GM21528 (cell line): Measurements from ENCODE around the gene C1orf185.
"Not testable (repeated sequence)": the region's sequence is repeated elsewhere in the genome, so short reads cannot be mapped to it uniquely, and the experiment has no call there.

Source experiments
- ATAC-seq: cut with Tn5 transposase; IDR thresholded peaks from one replicate; pipeline ENCODE4 v1.9.1; 2021; ENCODE audit warnings: mild to moderate bottlenecking, moderate library complexity; ENCODE audit not compliant: unreplicated experiment, low FRiP score

C1orf185 gene

DNA sequence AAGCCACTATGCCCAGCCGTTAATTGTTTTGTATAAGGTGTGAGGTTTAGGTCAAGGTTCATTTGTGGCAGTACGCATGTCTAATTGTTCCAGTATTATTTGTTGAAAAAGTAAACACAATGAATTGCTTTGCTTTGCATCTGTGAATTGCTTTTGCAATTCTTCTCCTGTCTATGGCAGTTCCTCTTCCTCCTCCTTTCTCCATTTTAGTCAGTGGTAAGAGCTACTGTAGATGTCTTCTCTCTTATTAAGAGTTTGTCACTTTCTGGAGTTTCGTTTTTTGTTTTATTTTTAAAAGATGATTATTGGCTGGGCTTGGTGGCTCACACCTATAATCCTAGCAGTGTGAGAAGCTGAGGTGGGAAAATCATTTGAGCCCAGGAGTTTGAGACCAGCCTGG, 29.2 kb downstream of the C1orf185 start:
- ATAC-seq = no peak

DNA sequence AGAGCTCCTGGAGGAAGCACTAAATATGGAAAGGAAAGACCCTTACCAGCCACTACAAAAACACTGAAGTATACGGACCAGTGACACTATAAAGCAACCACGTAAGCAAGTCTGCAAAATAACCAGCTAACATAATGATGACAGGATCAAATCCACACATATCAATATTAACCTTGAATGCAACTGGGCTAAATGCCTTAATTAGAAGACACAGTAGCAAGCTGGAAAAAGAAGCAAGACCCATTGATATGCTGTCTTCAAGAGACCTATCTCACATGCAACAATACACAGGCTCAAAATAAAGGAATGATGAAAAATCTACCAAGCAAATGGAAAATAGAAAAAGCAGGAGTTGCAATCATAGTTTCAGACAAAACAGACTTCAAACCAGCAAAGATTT, 31.0 kb downstream of the C1orf185 start:
- ATAC-seq = no peak

DNA sequence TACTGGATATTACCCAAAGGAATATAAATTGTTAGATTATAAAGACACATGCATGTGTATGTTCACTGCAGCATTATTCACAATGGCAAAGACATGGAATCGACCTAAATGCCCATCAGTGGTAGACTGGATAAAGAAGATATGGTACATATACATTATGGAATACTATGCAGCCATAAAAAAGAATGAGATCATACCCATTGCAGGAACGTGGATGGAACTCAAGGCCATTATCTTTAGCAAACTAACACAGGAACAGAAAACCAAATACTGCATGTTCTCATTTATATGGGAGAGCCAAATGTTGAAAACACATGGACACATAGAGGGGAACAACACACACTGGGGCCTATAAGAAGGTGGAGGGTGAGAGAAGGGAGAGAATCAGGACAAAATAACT, 35.7 kb downstream of the C1orf185 start:
- ATAC-seq = not testable (repeated sequence)

DNA sequence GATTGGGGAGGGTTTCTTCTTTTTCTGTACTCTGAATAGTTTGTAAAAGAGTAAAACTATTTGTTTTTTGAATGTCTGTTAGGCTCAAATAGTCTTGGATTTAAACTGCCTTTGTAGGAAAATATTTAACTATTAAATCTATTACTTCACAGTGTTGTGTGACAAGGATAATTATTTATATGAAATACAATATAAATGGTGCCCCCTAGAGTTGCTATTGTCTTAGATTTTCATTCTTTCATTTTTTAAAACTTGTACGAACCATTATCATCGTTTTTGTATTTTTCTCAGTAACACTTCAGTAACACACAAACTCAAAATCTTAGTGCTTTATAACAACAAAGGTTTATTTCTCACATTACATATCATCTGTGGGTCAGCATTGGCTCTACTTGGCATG, 37.4 kb downstream of the C1orf185 start:
- ATAC-seq = no peak

DNA sequence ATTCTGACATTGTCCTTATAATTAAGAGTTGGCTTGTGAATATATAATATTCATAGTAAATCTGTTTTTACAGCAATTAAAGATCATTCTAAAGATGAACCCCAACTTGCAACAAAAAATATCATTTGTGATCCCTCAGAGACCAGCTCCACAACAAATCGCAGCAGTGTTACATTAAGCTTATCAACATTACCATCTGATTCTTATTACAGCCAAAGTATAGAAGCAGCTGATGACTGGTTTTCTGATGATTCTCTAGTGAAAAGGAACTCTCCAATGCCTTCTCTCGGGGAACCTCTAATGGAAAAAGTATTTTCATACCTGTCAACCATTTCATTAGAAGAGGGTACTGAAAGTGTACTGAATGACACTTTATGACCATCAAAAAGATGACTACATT, 45.4 kb downstream of the C1orf185 start:
- ATAC-seq = no peak

DNA sequence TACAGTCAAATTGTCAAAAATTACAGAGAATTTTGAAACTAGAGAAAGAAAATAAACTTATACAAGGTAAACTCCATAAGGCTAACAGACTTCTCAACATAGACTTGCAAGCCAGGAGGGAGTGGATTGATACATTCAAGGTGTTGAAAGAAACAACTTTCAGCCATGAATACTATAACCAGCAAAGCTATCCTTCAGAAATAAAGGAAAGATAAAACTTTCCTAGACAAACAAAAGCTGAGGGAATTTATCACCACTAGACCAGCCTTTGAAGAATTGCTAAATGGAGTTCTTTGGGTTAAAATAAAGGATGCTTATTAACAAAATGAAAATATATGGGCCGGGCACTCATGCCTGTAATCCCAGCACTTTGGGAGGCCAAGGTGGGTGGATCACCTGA, 52.7 kb downstream of the C1orf185 start:
- ATAC-seq = no peak

DNA sequence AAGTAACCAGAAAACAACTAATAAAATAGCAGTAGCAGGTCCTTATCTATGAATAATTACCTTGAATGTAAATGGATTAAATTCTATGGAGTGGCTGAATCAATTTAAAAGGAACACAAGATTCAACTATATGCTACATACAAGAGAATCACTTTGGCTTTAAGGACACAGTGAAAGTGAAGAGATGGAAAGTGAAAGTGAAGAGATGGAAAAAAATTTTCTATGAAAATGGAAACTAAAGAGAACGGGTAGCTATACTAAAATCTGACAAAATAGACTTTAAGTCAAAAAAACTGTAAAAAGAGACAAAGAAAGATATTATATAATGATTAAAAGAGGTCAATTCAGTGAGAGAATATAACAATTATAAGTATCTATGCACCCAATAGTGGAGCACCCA, 54.7 kb downstream of the C1orf185 start:
- no peak for ATAC-seq

DNA sequence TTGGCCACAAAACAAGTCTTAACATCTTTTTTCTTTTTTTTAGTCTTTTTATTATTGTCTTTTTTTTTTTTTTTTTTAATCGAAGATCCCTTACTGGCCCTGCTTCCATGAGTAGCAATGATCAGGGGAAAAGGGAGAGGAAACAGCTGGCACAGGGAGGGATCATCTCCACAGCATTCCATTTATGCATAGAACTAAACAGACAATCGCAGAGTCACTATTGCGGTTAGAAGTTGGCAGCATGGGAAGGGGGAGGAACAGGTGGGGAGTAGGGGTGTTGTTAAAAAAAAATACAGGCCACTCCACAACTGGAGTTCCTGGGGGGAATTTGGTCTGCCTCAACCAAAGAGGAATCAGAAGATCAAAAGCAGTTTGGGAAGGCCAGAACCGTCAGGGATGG, 55.4 kb downstream of the C1orf185 start:
- no peak for ATAC-seq

DNA sequence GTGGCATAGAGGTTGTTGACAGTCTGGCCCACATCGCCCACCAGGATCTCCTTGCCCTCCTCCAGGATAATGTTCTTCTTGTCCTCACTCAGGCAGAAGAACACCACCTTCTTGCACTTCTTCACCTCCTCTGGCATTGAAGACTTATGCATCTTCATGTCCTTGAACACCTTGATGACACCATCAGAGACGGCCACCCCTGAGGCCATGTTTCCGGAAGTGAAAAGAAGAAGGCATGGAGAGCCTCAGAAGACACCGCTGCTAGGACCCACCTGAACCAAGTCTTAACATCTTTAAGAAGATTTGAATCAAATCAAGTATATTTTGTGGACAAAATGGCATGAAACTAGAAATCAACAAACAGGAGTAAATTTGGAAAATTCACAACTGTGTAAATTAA, 56.2 kb downstream of the C1orf185 start:
- ATAC-seq = no peak

DNA sequence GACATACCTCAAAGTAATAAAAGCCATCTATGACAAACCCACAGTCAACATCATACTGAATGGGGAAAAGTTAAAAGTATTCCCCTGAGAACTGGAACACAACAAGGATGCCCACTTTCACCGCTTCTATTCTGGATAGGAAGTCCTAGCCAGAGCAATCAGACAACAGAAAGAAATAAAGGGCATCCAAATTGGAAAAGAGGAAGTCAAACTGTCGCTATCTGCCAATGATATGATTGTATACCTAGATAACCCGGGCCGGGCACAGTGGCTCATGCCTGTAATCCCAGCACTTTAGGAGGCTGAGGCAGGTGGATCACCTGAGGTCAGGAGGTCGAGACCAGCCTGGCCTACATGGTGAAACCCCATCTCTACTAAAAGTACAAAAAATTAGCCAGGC, 60.5 kb downstream of the C1orf185 start:
- ATAC-seq = not testable (repeated sequence)

DNA sequence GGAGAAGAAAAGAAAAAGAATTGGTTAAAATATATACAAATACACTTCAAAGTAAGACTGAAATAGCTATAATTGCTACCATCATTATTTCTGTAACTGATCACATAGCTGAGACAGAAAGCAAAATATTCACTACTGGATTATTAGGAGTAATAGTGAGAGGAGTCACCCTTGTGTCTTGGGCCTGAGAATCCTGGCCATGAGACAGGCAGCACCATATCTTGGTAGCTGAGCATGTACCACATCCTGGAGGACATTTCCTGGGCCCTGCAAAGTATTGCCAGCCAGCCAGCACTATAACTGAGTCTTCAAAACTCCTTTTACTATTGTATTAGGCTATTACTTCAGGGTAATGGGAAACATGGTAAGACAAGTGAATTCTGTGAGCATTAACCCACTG, 63.5 kb downstream of the C1orf185 start:
- no peak for ATAC-seq

DNA sequence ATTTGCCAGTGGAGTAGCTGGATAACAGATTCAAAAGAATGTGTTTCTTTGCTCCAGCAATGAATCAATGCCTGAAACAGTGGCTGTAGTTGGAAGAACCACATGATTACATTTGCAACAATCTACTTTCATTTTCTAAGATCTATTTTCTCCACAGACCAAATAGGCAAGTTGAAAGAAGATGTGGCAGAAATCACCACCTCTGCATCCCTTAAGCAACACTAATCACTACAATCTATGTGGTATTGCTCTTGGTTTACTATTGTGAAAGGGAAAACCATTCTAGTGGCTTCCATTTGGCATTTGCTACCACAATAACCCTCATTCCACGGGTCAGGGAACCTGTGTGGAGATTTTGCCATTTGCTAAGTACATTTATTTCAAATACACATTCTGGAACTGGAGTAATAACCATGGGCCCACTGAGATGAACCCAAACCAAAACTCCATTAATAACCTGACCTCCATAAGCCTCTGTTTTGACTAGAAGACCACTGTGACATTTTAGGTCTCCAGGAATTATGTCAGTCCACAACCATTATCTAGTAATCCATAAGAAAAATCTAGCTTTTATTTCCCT, 66.3 kb downstream of the C1orf185 start:
- no peak for ATAC-seq

DNA sequence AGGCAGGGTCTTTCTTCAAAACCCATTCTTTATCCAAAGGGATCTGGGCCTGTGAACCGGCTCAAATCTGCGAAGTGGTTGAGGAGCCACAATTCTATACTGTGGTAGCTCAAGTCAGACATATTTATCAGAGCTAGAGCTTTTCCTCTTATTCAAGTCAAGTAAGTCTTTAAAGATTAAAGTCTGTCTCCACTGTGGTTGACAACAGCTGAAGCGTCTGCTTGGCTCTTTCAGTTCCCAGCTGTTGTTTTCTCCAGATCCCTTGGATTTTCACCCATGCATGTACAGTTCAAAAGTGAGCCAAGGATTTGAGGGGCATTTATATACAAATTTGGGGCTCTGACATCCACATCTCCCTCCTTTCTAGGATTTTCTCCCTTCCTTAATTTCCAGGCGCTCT, 66.9 kb downstream of the C1orf185 start:
- ATAC-seq = no peak

DNA sequence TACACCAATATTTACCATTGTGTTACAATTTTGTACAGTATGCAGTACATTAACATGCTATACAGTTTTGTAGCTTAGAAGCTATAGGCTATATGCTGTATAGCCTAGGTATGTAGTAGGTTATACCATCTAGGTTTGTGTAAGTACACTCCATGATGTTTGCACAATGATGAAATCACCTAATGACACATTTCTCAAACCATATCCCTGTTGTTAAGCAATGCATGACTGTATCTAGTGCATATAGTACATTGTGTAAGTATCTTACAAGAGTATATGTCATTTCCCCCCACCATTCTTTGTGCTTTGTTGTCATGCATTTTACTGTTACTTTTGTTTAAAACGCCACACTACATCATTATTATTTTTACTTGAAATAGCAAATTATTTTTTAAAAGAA, 68.3 kb downstream of the C1orf185 start:
- no peak for ATAC-seq

DNA sequence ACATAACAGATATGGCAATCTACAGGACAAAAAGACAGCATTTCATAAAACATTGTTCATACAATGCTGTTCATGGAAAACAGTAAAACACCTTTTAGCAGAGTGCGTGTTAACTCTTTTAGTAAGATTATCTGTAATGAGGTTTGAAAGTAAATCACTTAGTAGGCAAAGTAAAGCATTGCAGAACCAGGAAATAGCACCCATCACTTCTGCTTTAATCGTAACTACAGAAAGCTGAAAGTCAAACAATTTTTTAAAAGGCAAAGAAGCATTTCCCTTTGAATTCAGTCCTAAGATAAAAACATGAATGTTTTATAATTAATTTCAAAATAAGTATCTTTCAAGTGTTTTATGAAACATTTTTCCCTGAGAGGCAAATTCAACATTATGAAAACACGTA, 70.8 kb downstream of the C1orf185 start:
- ATAC-seq = no peak

DNA sequence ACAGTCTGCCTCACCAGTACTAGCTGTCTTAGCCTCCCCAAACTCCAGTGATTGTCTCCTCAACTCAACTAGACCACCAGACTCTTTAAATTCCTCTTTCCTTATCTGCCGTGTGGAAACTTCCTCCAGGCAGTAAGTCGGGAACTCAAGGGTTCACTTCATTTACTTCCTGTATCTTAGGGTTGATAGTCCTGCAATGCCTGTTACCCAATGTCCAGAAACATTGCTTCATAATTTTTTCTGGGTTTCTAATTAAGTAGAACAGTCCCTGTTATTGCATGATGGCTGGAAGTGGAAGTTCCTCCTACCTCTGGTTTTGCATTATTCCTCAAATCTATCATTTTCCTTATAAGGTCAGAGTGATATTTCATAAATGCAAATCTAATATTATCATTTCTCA, 73.2 kb downstream of the C1orf185 start:
- ATAC-seq = no peak

DNA sequence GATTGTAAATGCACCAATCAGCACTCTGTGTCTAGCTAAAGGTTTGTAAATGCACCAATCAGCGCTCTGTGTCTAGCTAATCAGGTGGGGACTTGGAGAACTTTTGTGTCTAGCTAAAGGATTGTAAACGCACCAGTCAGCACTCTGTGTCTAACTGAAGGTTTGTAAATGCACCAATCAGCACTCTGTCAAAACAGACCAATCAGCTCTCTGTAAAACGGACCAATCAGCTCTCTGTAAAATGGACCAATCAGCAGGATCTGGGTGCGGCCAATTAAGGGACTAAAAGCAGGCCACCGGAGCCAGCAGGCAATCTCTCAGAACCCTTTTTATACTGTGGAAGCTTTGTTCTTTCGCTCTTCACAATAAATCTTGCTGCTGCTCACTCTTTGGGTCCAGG, 76.0 kb downstream of the C1orf185 start:
- not testable (repeated sequence) for ATAC-seq

DNA sequence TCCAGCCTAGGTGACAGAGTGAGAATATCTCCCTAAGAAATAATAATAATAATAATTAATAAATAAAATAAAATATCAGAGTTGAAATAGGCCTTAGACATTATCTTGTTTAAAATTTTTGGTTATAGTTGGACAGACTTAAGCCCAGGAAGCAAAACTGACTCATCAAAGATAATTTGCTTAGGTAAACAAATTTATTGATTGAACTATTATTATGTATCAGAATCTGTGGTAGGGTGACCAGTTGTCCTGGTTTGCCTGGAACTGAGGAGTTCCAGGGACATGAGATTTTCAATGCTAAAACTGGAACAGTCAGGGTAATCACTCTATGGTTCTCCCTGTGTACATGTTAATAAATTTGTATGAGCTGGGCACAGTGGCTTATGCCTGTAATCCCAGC, 86.2 kb downstream of the C1orf185 start:
- ATAC-seq = no peak

DNA sequence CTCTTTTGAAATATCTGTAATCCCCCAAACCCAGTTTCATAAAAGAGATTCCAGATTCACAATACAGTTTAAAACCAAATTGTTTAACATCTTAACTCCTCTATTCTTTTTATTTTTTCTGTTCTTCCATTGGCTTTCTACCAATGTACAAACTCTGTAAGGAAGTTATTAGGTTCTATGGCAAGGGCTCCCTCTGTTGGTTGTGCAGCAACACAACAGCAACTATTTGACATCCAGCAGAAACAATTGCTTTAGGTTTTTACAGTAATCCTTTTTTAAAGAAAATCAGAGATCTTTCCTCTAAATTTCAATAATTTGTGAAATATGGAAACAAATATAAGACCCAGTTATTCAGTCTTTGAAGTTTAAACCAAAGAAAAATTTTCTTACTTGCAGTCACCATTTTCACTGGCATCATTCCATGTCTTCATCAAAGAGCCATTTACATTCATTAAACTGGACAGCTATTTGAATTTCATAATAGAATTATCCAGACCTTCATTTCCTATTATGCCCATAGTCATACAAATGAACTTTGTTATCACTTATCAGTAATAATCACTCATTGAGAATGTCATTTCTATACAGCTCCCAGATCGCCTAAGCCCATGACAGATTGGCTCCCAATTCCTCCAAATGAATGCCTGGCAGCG, 87.5 kb downstream of the C1orf185 start:
- no peak for ATAC-seq

DNA sequence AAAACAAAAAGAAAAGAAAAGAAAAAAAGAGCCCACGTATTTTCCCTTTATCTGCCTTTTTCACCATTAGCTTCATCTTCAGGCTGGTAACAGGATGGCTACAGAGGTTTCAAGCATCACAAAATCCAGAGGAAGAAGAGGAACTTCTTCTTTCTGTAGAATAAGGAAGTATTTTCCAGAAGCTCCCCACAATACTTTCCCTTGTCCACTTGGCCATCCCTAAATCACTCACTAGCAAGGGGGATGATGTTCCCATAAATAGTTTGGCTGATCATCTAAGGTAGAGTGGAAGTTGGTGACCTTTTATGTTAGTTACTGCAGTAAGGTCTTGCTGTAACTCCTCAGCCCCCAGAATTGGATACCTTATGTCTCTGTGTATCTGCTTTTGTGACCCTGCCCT, 88.9 kb downstream of the C1orf185 start:
- ATAC-seq = no peak

DNA sequence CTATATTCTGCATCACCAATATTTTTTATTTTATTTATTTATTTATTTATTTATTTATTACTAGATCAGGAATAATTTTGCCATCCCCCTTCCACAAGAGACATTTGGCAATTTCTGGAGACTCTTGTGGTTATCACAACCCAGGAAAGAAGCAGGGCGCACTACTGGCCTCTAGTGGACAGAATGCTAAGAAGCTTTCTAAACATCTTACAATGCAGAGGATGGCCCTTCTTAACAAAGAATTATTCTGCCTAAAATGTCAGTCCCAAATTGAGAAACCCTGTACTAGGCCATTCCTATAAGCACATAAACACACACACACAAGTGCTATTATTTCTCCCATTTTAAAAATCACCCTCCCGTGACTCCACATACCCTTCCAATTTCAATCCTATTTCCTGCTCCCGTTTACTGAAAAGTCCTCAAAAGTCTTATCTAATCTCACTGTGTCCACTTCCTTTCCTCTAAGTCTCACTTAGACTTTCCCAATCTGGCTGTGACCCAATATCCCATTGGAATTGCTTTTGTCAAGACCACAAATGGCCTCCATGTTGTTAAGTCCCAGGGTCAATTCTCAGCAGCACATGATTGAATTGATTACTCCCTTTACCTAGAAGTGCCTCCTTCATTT, 90.3 kb downstream of the C1orf185 start:
- no peak for ATAC-seq

DNA sequence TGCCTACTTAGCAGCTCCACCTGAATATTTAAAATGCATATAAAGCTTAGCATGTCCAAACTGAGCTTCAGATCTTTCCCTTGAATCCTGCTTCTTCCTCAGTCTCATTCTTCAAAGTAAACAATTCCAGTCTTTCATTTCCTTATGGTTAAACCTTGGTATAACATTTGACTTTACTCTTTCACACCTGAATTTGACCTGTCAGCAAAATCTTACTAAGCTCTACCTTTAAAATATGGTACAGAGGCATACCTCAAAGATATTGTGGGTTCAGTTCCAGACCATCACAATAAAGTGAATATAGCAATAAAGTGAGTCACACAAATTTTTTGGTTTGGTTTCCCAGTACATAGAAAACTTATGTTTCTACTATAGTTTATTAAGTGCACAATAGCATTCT, 91.5 kb downstream of the C1orf185 start:
- no peak for ATAC-seq
